NOMO-1 (cell line): ENCODE measurements around the gene HEY2.

ENCODE experiments used
- DNase-seq, 2 experiments: peaks; one replicate each; lab custom pipeline; 2025; ENCODE audit not compliant: unreplicated experiment in 2 of 2; lab: John Stamatoyannopoulos, UW

HEY2 gene

DNA sequence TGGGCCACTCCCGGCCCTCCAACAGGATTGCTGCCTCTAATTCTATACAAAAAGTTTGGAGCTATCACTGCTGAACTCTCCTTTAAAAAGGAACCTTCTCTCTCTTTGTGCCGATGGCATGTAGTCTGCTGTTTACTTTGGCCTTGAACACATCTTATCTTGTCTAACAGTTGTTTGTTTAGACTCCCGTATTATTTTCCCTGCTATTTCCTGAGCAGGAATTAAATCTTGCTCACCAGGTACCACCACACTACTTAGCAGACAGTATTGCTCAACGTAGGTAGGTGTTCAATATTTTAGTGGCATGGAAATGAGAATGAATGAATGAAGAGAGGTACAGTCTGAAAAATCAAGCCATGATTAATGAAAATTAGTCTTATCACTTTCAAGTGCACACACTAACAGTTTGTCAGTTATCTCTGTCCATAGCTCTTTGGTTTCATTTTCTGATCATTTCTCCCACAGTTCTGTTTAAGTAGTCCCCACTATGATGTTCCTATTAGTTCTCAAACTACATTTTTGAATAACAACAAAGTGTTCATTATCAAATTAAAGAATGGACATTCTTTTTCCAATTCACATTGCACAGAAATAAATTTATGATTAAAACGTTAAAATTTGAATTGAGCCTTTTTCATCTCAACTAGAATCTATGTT, 6.8 kb upstream of the HEY2 start:
- no peak for DNase-seq

DNA sequence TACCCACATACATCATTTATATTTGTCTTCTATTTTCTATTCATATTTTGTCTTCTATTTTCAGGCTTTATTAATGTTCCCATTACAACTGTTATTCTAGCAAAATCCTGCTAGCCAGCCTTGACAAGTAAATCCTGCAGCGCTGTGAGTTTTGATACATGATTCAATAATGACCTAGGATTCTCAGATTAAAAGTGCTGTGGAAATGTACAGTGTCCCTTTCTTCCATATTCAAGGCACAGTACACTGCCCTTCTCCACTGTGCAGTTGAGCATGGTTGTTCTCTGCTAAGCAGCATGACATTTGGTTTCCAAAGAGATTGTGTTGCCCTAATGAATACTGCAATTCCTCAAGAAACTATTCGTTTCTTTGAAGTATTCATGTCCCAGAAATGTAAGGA, 5.8 kb upstream of the HEY2 start:
- no peak for DNase-seq

DNA sequence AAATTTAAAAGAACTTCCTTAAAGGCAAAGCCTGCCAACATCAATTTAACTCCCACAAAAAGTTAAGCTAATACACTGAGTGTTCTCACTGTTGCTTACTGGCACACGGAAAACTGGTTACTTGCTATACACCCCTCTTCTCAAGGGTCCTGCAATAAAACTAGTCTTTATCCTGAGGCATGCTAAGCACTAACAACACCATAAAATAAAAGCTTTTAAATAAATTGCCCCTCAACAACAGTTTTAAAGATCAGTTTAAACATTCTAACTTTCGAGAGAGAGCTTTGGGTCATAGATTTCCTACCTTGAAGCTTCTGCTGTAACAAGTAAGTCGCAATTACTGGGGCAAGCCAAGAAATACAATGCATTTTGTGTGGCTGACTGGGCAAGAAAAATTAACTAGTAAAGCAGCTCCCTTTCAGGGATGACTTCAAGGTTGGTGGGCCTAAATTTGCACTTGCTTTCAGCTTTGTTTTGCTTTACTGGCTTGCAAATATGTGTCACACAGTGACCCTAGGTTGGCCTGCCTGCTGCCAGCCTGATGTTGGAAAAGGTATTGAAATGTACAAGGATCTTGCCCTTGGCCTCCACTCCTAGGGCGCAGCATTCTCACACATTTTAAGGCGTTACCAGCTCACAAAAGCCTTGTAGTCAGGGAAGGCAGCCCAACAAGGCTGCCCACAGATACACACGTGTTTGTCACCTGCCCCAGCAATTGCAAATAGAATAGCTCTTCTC, 4.0 kb upstream of the HEY2 start:
- no peak for DNase-seq

DNA sequence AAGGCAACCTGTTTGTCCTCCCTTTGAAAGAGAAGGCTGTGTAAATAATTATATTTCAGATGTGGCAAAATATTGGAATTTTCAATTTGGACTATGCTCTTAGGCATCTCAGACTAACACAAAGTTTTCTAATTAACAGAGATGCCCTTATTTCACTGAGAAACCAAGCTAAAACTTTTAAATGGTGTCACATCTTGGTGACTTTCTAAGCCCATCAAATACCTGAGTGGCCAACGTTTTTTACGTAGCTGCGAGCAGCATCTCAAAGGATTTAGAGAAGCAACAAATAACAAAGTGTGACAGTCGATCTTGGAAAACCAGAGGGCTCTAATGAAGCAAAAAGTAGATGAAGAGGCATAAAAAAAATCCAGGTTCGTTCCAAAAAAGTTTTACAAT, 3.4 kb upstream of the HEY2 start:
- DNase-seq = no peak

DNA sequence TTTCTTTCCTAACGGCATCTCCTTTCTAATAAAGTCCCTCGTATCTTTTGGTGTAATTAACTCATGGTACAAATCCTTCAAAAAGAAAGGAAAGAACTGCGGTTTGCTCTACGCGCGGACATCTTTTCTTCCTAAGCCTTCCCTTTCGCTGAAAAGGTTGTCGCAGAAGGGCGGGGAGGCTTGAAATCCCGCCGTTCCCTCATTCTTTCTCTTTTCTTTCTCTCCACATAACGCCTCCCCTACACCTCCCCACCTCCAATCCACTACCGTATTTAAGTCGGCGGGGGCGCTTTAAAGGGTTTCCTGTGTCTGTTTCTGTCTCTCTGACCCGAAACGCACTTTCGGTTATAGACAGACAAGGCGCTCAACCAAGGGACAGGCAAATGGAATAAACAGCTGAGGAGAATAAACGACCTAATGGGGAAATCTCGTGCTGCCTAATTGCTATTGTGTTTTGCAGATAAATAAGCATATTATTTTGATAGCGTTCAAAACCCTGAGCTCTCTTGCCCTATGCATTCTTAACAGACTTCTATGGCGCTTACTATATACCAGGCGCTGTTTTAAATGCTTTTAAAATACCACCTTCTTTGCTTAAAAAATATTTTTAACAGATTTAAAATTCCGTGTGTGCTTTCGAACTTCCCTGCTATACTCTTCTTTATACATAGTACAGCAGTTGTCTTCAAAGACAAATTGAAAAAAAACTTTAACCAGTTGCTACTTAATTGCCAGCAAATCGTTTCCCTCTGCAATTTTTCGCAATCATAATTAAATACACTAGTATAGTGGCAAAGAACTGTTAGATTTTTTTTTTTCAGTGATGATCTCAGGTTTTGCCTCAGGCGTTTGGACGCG, 2.5 kb upstream of the HEY2 start:
- peak; percentile 23 to 41 for DNase-seq

DNA sequence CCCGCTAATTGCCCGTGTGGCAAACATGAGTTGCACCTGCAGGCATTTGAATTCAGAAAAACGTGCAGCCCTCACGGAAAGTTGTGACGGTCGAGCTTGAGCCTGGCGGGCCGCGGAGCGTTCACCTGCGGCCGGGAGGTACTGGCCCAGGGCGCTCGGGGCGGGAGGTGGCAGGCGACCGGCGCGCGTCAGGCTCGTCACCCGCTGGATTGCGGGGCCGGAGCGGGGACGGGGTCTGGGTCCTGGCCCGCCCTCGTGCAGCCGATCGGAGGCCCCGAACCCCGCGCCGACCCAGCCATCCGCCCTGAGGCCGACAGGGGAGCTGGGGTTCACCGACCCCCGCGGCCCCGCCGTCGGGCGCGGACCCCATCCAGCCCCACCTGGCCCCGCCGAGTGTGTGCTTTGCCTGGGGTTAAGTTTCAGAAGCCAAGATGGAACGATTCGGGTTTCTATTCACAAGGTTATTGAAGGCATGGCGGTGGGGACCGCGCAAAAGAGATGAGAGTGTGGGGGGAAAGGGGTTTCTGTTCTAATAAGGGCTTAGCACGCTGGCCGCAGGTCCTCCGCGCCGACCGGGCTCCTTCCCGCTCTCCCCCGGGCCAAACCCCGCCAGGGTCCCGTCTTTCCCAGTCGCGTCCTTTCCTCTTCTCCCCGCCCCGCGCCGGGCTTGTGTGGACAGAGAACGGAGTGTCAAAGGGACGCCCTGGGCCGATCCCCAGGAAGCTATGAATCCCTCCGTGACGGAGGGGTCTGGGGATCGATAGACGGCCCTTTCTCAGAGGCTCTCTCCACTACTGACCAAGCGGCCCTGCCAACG, 1.6 kb upstream of the HEY2 start:
- no peak for DNase-seq

DNA sequence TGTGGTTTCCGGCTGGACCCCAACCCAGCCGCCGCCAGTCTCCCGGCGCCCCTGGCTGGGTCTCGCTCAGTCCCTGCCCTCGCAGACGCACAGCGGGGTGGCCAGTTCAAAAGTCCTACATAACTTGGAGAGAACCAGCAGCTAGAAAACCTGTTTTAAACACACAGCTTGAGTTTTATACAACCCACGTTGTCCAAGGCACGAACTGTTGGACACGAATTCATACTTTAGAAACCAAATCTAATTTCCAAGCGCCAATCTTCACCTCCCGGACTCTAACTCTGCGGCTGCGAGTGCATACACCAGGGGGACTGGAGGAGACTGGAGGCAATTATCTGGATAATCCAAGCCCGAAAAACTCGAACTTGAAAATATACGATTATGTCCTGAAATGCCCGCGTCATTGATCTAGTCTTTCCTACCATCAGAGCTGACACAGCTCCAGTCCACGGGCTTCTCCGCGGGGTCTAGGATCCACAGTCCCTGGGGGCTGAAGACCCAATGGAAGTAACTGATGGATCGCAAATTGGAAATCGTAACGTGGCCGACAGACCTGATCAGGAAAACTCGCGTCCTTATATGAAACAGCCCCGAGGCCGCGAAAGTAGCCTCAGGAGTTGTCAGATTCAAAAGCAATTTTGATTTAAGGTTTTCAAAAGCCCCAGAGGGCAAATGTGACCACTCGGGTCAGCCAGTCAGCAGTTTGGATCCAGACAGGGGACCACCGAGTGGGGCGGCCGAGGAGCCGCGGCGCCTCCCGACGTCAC, 843 bp upstream of the HEY2 start:
- peak in 1 of 2 experiments; percentile 23 for DNase-seq

DNA sequence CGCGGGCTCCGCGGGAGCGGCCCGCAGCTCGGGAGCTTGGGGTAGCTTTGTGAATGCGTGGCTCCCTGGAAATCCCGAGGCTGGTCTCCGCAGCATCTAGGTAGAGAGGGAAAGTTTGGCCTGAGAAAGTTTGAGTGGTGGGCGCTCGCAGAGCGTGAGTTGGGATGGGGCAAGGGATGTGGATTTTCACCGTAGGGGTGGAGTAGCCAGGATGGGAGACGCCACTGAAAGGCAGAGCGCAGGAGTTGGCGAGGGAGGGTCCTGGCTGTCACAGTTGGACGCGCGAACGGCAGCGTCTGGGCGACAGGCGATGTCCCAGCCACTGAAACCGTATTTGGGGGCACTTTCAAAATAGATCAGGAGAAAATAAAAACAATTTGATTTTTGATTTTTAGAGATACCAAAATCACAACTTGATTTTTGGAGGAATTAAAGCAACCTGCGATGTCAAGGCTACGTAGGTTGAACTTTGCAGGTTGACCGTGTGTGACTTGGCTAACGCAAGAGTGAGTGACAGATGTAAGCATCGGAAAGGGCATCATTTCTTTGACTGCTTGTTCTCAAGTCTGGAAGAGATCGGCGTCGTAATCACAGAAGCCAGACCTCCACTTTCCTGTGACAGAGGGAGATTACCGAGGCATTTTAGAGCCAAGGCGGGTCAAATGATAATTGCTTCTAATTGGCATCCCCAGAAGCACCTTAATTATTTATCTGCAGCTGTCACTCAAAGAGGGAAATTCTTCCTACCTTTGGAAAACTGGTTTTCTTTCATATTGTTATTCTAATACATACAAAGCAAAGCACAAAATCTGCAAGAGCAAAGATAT, 646 bp downstream of the HEY2 start:
- no peak for DNase-seq

DNA sequence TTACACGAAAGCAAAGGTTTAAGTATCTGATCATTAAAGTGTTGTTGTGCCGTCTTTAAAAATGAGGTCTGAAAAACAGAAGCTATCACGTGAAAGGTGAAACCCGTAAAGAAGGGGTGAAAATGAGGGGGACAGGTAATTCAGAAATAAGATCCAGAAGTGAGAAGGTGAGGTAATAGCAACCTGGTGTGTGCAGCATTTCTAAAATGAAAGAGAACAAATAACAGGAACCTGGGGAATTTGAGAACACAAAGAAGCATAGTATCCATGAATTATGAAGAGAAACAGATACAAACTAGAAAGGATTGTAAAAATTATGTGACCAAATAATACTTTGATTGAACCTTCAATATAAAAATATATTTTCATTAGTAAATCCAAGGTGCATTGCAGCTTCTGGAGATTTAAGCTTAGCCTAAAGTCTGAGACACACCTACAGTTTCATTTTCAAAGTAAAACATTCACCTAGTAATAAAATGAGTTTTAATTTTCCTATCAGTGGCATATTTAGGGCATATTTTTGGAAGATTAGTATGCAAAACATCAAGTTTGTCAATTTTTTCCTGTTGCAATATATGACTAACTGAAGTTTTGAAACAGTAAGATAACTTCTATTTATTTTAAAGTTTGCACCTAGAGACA, 1.4 kb downstream of the HEY2 start:
- no peak for DNase-seq

DNA sequence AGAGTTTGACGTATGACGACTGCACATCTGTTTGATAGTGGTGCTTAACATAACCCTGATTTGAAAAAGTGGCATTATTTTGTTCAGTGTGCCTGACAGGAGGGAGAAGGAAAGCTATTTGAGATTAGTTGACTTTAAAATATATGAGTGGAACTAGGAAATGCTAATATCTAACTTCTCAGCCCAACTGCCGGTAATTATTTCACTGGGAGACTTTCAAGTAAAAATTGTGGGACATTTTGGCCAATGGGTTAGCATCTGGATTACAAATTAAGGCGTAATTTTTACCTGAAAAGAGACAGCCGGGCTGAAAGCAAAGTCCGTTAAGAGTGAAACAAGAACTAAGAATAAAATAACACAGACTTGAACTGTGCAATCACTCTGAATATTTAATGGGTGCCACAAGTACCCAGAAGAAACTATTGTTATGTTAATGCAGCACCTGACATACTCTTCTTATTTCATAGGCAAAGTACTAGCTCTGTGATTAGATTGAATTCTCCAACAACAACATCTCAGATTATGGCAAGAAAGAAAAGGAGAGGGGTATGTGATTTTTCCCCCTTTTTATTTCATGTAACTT, 2.0 kb downstream of the HEY2 start:
- DNase-seq = no peak

DNA sequence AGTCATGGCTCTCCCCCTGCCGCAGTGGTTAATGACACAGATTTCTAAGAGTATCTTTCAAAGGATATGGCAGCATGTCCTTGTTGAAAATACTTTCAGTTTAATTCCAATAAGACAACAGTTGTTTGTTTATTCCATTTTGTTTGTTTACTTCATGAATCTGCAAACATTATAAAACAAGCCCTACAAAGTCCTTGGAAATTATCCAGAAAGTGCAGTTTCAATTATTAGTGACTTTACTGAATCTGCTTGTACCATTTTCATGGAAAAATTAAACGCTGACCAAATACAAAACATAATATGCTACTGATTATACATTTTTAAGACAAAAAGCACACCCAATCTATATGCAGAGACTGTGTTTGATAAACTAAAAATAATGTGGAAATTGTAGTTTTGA, 3.3 kb downstream of the HEY2 start:
- DNase-seq = no peak

DNA sequence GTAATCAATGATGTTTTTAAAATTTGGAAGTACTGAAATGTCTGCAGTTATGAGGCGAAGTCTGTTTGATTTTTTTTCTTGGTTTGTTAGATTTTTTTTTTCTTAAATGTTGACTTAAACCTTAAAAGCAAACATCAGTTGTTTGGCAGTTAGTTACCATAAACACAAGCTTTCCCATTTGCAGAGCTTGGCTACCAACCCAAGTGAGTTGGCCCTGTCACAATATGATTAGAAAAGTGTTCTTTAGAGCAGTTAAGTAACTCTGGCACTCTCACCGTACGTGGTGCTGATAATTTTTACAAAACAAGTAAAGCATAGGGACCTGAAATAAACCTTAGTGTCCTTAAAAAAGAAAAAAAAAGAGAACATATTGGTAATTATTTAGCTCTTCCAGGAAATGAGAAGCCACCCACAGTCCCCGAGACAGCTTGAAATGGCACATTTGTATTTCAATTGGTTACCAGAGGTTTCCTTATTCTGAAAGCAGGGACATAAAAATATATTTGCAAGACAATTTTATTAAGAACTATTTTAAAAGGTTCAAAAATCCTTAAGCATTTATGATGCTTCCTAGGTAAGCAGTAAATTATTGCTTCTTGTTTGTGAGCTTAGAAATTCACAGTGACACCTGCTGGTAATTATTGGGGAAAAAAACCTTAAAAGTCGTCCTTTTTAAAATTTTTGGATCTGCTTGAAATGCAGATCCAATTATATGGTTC, 3.9 kb downstream of the HEY2 start:
- peak in 1 of 2 experiments; percentile 28 for DNase-seq

DNA sequence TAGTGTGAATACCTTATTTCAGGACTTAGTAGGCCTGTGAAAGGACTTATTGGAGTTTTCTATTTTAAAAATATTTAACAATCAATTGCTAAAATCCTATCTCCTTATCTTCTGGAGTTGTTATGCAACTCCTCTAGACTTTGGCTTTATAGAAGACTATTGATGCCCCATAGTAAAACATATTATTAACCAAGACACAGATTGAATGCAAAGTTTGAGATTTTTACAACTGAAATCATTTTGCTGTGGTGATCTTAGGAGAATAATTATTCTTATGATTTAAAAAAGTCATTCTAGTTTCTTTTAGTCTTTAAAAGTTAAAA, 4.5 kb downstream of the HEY2 start:
- no peak for DNase-seq

DNA sequence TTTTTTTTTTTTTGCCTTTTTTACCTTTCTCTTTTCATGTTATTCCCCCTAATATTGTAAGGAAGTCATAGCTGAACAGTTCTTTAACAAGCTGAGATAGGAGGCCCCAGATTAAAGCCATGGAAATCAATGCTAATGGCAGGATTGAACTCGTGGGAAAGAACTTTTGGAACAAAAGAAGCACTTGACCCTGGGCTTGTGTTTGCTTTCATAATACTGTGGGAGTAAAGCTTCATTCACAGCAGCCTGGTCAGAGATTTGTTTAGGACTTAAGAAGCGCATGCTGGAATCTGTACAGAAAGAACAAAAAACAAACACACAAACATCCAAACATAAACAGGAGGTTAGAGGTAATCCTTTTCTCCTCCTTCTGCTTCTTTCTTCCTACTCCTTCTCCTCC, 5.1 kb downstream of the HEY2 start:
- no peak for DNase-seq

DNA sequence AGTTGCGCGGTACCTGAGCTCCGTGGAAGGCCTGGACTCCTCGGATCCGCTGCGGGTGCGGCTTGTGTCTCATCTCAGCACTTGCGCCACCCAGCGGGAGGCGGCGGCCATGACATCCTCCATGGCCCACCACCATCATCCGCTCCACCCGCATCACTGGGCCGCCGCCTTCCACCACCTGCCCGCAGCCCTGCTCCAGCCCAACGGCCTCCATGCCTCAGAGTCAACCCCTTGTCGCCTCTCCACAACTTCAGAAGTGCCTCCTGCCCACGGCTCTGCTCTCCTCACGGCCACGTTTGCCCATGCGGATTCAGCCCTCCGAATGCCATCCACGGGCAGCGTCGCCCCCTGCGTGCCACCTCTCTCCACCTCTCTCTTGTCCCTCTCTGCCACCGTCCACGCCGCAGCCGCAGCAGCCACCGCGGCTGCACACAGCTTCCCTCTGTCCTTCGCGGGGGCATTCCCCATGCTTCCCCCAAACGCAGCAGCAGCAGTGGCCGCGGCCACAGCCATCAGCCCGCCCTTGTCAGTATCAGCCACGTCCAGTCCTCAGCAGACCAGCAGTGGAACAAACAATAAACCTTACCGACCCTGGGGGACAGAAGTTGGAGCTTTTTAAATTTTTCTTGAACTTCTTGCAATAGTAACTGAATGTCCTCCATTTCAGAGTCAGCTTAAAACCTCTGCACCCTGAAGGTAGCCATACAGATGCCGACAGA, 9.9 kb downstream of the HEY2 start:
- DNase-seq = no peak

DNA sequence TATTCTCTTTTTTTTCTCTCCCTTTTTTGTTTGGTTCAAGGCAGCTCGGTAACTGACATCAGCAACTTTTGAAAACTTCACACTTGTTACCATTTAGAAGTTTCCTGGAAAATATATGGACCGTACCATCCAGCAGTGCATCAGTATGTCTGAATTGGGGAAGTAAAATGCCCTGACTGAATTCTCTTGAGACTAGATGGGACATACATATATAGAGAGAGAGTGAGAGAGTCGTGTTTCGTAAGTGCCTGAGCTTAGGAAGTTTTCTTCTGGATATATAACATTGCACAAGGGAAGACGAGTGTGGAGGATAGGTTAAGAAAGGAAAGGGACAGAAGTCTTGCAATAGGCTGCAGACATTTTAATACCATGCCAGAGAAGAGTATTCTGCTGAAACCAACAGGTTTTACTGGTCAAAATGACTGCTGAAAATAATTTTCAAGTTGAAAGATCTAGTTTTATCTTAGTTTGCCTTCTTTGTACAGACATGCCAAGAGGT, 10.6 kb downstream of the HEY2 start:
- no peak for DNase-seq

DNA sequence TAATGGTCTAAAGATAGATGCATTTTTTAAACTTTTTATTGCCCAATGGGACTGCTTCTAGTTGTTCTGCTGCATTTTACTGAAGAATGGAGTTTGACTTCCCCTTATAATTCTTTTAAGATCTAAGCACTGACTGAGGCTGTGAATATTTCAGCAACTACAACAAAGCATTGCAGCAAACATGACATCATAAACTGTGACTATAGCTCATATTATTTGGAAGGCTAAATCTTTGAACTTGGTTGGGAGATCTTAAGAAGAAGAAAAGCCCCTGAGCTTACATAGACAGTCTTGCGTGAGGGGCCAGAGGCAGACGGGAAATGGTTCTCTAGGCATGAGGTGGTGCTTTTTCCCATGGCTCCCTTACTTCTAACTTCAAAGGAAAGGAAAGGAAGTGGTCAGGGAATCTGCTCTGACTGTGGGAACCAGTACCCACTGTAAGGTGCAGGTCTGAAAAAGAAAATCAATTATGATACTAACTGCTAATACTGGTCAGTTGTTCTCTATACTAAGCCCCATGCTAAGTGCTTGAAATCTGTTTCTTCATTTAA, 14.8 kb downstream of the HEY2 start:
- no peak for DNase-seq
